Cardiac muscle cell (in vitro differentiated cells and primary cell): ENCODE results near the gene TFDP1. TPM values are rescaled to one million over a fixed set of nuclear protein-coding genes. Genes with fewer than 3 reads are reported as not detected.

Experiments
- DNase-seq, 2 donors: peaks; one replicate each; pipeline versions ENCODE4 v3.0.0 to v3.0.0-alpha.2; 2010 to 2017; ENCODE audit warnings: low read depth in 1 of 2, low spot score in 1 of 2
- H3K27ac ChIP-seq: fragments of 200-600 bp; sonication (generic); 2 replicates; pipeline ENCODE4 v1.5.1; 2016
- H3K27me3 ChIP-seq: fragments of 200-600 bp; sonication (generic); 2 replicates; pipeline ENCODE4 v1.6.0; 2016; ENCODE audit warnings: control low read depth
- H3K36me3 ChIP-seq: fragments of 200-600 bp; sonication (generic); 2 replicates; pipeline ENCODE4 v1.5.1; 2016; ENCODE audit warnings: control low read depth
- H3K4me1 ChIP-seq: fragments of 200-600 bp; sonication (generic); 2 replicates; pipeline ENCODE4 v1.8.1; 2017; ENCODE audit warnings: low read depth, mild to moderate bottlenecking, mixed run types
- H3K4me3 ChIP-seq: fragments of 200-600 bp; sonication (generic); 2 replicates; pipeline ENCODE4 v1.5.1; 2016; ENCODE audit warnings: mild to moderate bottlenecking
- H3K9me3 ChIP-seq: fragments of 200-600 bp; sonication (generic); 2 replicates; pipeline ENCODE4 v1.5.1; 2017; ENCODE audit warnings: low read depth, mild to moderate bottlenecking, control low read depth
- CTCF ChIP-seq: IDR thresholded peaks from 2 replicates; pipeline ENCODE4 v1.5.1; 2012; ENCODE audit warnings: low read depth, mild to moderate bottlenecking, low read length
- polyA plus RNA-seq: library from polyadenylated mRNA; unstranded; fragments of >200 nt; fragmentation: Nextera tagmentation; extraction: Ambion mirVana; gene quantifications from 2 replicates; pipeline ENCODE4 v1.2.1, GENCODE V29; 2016
- total RNA-seq: library from RNA; depleted of rRNA; stranded (reverse); fragments of >200 nt; gene quantifications from 2 replicates; pipeline ENCODE4 v1.2.3, GENCODE V29; 2016

The TFDP1 gene
- total and polyA plus RNA-seq, 2 experiments from 2014 or later: 36.9 to 81.7 TPM

GRCh38 chr13:113649212-113649611 lies 64.7 kb downstream of the TFDP1 start:
- no peak overlapping the region for H3K27ac ChIP-seq
- no peak overlapping the region for H3K4me3 ChIP-seq
- H3K4me1 ChIP-seq: no peaks in the 10 kb centered on the region
- DNase-seq: no peak
- H3K36me3 ChIP-seq: no peaks in the 10 kb centered on the region
- TF ChIP-seq CTCF: no peak
- no peaks in the 10 kb centered on the region for H3K9me3 ChIP-seq
- no peaks in the 10 kb centered on the region for H3K27me3 ChIP-seq

GRCh38 chr13:113650275-113650674 lies 65.7 kb downstream of the TFDP1 start:
- no peaks in the 10 kb centered on the region for H3K4me1 ChIP-seq
- no peak overlapping the region for H3K4me3 ChIP-seq
- H3K36me3 ChIP-seq: no peaks in the 10 kb centered on the region
- H3K27me3 ChIP-seq: no peaks in the 10 kb centered on the region
- no peak for DNase-seq
- no peaks in the 10 kb centered on the region for H3K9me3 ChIP-seq
- TF ChIP-seq CTCF: no peak
- H3K27ac ChIP-seq: no peak overlapping the region

- no peak for DNase-seq
- Histone ChIP-seq H3K4me3 (no peak overlapping the region), H3K9me3 (no peaks in the 10 kb centered on the region), H3K4me1 (no peaks in the 10 kb centered on the region), H3K27ac (no peak overlapping the region), H3K36me3 (no peaks in the 10 kb centered on the region), H3K27me3 (no peaks in the 10 kb centered on the region)
- no peak for TF ChIP-seq CTCF
Observed at GRCh38 chr13:113650731-113651148, 66.2 kb downstream of the TFDP1 start.

GRCh38 chr13:113651511-113652403 lies 67.2 kb downstream of the TFDP1 start:
- TF ChIP-seq CTCF: no peak
- Histone ChIP-seq H3K4me3 (no peak overlapping the region), H3K9me3 (no peaks in the 10 kb centered on the region), H3K27ac (no peak overlapping the region), H3K36me3 (no peaks in the 10 kb centered on the region), H3K27me3 (no peaks in the 10 kb centered on the region), H3K4me1 (no peaks in the 10 kb centered on the region)
- DNase-seq: no peak

- Histone ChIP-seq H3K4me3 (no peak overlapping the region), H3K9me3 (no peaks in the 10 kb centered on the region), H3K4me1 (no peaks in the 10 kb centered on the region), H3K36me3 (no peaks in the 10 kb centered on the region), H3K27me3 (no peaks in the 10 kb centered on the region), H3K27ac (no peak overlapping the region)
- no peak for TF ChIP-seq CTCF
- no peak for DNase-seq
Observed at GRCh38 chr13:113652404-113653263, 68.1 kb downstream of the TFDP1 start.
